Activated T-helper 17 cell treated with anti-CD3 and anti-CD28 coated beads, Interleukin-2, amount 50 U/mL, for 72 hours (primary cell): Measurements from ENCODE around the gene GLIPR1. TPM values are rescaled to one million over a fixed set of nuclear protein-coding genes. Genes with fewer than 3 reads are reported as not detected.
"Not testable (repeated sequence)": the region's sequence is repeated elsewhere in the genome, so short reads cannot be mapped to it uniquely, and the experiment has no call there.

Experiments used
- ATAC-seq: fragments of 150-1000 bp; cut with Tn5 transposase; replicated peaks from 2 replicates; pipeline ENCODE4 v1.10.0; 2021; ENCODE audit warnings: mild to moderate bottlenecking, moderate library complexity
- H3K27ac Mint-ChIP-seq: one replicate; pipeline ENCODE4 v1.8.0; 2022; ENCODE audit warnings: mixed read lengths
- H3K27me3 Mint-ChIP-seq: one replicate; pipeline ENCODE4 v1.8.0; 2022; ENCODE audit warnings: mixed read lengths
- H3K36me3 Mint-ChIP-seq: one replicate; pipeline ENCODE4 v1.8.0; 2022; ENCODE audit warnings: low read depth, mild to moderate bottlenecking, mixed read lengths
- H3K4me1 Mint-ChIP-seq: one replicate; pipeline ENCODE4 v1.8.0; 2022; ENCODE audit warnings: mixed read lengths
- H3K4me3 Mint-ChIP-seq: one replicate; pipeline ENCODE4 v1.8.0; 2022; ENCODE audit warnings: mild to moderate bottlenecking, mixed read lengths
- H3K9me3 Mint-ChIP-seq: one replicate; pipeline ENCODE4 v1.8.0; 2022; ENCODE audit warnings: mixed read lengths
- total RNA-seq, 2 donors: library from RNA; stranded (reverse); gene quantifications; one replicate each; pipeline ENCODE4 v1.2.3, GENCODE V29; 2022

Gene GLIPR1
- total RNA-seq, 2 donors from 2014 or later = 45.9 to 50.2 TPM

DNA sequence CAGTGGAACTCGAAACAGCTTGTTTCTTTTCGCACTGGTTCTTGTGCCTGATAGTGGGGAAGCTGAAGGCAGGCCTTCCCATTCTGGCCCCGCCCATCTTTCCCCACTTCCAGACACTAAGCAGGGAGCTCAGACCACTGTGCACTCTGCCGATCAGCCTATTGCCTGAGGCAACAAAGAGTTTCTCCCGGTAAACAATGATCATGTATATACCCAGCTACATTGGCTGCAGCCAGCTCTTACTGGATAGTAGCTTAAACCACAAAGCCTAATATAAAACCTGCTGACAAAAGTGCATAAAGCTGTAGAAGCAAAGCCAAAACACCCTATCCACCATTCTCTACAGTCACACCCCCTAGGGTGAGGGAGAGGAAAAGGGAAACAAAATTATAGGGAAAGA is 24.7 kb upstream of the GLIPR1 start:
- no peak for ATAC-seq
- H3K27ac Mint-ChIP-seq = no peak overlapping the region
- no peaks in the 10 kb centered on the region for H3K36me3 Mint-ChIP-seq
- peaks cover 23% of the 10 kb centered on the region for H3K4me1 Mint-ChIP-seq
- no peaks in the 10 kb centered on the region for H3K27me3 Mint-ChIP-seq
- H3K9me3 Mint-ChIP-seq = no peaks in the 10 kb centered on the region
- H3K4me3 Mint-ChIP-seq = no peak overlapping the region

DNA sequence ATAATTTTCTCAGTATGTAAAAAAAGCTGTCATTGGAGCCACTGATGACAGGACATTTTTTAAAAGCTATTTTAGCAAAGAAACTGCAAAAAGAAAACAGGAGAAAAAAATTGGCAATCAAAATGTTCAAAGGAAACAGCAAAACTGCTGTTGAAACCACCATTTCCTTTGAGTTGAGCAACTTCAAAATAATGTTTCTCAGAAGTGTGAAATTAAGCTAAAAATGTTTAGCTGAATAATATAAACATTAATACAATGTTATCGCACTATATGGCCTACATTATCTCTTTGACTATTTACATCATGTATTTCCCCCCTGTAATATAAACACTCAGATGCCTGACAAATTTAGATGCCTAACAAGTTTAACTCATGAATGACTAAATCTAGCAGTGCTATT is 23.4 kb upstream of the GLIPR1 start:
- no peak for ATAC-seq
- Mint-ChIP-seq H3K4me3 (no peak overlapping the region), H3K27me3 (no peaks in the 10 kb centered on the region), H3K36me3 (no peaks in the 10 kb centered on the region), H3K9me3 (no peaks in the 10 kb centered on the region), H3K4me1 (peaks cover 23% of the 10 kb centered on the region), H3K27ac (peak overlapping the region; percentile 58)

DNA sequence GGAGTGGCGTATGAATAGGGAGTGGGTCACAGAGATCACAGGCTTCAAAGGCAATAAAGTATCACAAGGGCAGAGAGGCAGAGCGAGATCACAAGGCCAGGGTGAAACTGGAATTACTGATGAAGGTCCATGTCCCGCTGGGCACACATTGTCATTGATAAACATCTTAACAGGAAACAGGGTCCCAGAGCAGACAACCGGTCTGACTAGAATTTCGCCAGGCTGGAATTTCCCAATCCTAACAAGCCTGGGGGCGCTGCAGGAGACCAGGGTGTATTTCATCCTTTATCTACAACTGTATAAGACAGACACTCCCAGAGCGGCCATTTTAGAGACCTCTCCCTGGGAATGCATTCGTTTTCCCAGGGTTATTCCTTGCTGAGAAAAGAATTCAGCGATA is 22.7 kb upstream of the GLIPR1 start:
- ATAC-seq, H3K9me3 Mint-ChIP-seq, H3K27me3 Mint-ChIP-seq, H3K36me3 Mint-ChIP-seq, H3K4me3 Mint-ChIP-seq: not testable (repeated sequence)
- peaks cover 23% of the 10 kb centered on the region for H3K4me1 Mint-ChIP-seq
- peak overlapping the region; percentile 58 for H3K27ac Mint-ChIP-seq

DNA sequence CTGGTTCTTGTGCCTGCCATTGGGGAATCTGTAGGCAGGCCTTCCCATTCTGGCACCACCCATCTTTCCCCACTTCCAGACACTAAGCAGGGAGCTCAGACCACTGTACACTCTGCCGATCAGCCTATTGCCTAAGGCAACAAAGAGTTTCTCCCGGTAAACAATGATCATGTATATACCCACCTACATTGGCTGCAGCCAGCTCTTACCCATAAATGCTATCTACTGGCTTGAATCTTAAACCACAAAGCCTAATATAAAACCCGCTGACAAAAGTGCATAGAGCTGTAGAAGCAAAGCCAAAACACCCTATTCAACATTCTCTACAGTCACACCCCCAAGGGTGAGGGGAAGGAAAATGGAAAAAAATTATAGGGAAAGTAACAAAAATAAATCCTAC is 20.8 kb upstream of the GLIPR1 start:
- ATAC-seq = no peak
- Mint-ChIP-seq H3K9me3 (peaks cover 3% of the 10 kb centered on the region), H3K4me1 (peaks cover 23% of the 10 kb centered on the region), H3K27me3 (no peaks in the 10 kb centered on the region), H3K4me3 (peak overlapping the region; percentile 23), H3K36me3 (no peaks in the 10 kb centered on the region), H3K27ac (no peak overlapping the region)

DNA sequence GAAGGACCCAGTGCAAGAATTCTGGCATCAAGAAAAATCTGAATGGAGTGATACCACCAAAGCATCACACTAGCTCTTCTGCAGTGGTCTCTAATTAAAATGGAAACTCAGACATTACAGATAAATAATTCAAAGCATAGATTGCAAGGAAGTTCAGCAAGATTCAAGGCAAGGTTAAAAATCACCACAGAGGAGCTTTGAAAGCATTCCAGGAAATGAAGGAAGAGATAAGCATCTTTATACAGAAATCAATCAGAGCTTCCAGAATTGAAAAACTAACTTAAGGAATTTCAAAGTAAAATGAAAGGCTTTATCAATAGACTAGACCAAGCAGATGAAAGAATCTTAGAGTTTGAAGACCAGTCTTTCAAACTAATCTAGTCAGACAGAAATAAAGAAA is 20.4 kb upstream of the GLIPR1 start:
- Mint-ChIP-seq H3K36me3 (no peaks in the 10 kb centered on the region), H3K4me3 (peak overlapping the region; percentile 23), H3K9me3 (peaks cover 3% of the 10 kb centered on the region), H3K27ac (no peak overlapping the region), H3K4me1 (peaks cover 23% of the 10 kb centered on the region), H3K27me3 (no peaks in the 10 kb centered on the region)
- ATAC-seq = no peak

DNA sequence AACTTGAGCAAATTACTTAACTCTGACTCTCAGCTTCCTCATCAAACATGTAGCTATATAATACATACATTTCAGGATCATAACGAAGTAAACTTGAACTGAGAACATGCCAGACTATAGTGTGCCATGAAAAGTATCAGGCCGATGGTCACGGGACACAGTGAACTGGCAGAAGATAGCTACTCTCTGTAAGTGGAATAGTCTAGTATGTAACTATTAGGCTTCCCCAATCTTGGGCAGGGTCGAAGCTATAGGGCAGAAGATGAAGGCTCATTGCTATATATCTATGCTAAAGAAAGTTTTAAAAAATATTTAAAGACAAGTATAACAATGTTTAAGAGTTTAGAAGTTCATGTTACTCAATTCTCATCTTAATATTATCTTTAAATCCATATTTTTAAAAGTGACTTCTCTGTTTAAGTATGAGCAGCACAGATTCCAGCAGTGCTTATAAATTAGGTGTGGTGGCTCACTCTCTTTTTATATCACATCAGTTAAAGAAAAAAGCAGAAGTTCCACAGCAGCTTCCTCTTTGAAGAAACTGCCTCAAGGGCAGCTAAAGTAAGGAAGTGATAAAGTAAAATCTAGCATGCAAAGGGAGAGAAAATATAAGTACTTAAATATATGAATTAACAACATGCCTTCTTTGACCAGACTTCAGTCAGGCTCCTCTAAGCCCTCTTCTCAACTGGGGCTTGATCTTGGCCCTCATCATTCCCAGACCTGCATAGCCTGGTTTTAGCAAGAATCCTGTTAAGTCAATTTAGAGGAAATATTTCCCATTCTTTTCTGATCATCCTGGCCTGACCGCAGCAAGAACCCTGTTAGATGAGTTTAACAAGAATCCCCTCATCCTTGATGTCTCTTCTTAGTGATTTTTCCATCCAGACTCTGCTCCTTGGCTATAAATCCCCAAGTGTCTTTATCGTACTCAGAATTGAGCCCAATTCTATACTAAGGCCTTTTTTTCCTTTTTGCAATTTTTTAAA is 8.4 kb upstream of the GLIPR1 start:
- H3K36me3 Mint-ChIP-seq = no peaks in the 10 kb centered on the region
- H3K27me3 Mint-ChIP-seq = no peaks in the 10 kb centered on the region
- H3K9me3 Mint-ChIP-seq = no peaks in the 10 kb centered on the region
- peaks cover 4% of the 10 kb centered on the region for H3K4me1 Mint-ChIP-seq
- no peak overlapping the region for H3K4me3 Mint-ChIP-seq
- ATAC-seq = no peak
- no peak overlapping the region for H3K27ac Mint-ChIP-seq

DNA sequence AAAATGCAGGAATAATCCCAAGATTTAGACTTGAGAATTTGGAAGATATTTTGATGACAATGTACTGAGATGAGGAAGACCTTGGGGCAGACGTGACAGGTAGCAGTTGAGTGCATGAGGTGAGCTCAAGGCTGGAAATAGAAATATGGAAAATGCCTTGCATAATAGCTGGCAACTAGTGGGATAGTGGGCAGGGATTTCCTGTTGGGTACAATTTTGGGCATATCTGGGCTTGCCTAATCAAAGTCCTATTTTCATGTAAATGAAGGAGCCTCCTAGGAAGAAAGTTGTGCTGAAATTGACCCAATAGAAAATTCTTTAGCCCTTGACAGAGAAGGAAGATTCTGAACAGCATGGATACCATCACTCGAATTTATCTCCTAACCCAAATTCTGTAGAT is 6.4 kb upstream of the GLIPR1 start:
- Mint-ChIP-seq H3K36me3 (no peaks in the 10 kb centered on the region), H3K27me3 (no peaks in the 10 kb centered on the region), H3K4me1 (peaks cover 8% of the 10 kb centered on the region), H3K4me3 (no peak overlapping the region), H3K9me3 (no peaks in the 10 kb centered on the region), H3K27ac (no peak overlapping the region)
- ATAC-seq = no peak

DNA sequence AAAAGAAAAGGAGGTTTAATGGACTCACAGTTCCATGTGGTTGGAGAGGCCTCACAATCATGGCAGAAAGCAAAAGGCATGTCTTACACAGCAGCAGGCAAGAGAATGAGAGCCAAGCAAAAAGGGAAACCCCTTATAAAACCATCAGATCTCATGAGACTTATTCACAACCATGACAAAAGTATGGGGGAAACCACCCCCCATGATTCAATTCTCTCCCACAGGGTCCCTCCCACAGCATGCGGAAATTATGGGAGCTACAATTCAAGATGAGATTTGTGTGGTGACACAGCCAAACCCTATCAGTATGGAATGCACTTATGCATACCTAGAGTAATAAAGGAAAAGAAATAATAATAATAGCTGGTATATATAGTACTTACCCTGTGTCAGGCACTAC is 4.5 kb upstream of the GLIPR1 start:
- H3K4me3 Mint-ChIP-seq = no peak overlapping the region
- peak; percentile 36 for ATAC-seq
- no peaks in the 10 kb centered on the region for H3K27me3 Mint-ChIP-seq
- peak overlapping the region; percentile 39 for H3K27ac Mint-ChIP-seq
- peaks cover 16% of the 10 kb centered on the region for H3K36me3 Mint-ChIP-seq
- no peaks in the 10 kb centered on the region for H3K9me3 Mint-ChIP-seq
- peaks cover 21% of the 10 kb centered on the region for H3K4me1 Mint-ChIP-seq

DNA sequence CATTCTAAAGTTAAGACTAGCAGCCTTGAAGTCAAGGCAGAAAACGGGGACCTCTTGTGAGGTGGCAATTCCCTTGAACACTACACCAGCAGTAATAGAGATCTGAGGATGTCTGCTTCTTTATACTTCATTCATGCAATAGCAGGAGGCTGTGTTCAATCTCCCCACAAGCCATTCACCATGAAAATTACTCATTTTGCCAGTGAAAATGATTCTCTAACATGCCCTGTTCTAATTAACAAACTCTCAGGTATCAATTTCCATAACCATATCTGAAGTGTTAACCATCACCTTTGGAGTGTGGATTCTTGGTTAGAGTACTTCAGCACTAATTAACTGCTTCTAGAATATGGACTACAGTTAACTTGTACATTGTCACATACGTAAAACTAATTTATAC is 3.4 kb upstream of the GLIPR1 start:
- Mint-ChIP-seq H3K9me3 (no peaks in the 10 kb centered on the region), H3K27ac (no peak overlapping the region), H3K27me3 (no peaks in the 10 kb centered on the region), H3K36me3 (peaks cover 25% of the 10 kb centered on the region), H3K4me3 (peak overlapping the region; percentile 12), H3K4me1 (peaks cover 28% of the 10 kb centered on the region)
- ATAC-seq = peak; percentile 23

DNA sequence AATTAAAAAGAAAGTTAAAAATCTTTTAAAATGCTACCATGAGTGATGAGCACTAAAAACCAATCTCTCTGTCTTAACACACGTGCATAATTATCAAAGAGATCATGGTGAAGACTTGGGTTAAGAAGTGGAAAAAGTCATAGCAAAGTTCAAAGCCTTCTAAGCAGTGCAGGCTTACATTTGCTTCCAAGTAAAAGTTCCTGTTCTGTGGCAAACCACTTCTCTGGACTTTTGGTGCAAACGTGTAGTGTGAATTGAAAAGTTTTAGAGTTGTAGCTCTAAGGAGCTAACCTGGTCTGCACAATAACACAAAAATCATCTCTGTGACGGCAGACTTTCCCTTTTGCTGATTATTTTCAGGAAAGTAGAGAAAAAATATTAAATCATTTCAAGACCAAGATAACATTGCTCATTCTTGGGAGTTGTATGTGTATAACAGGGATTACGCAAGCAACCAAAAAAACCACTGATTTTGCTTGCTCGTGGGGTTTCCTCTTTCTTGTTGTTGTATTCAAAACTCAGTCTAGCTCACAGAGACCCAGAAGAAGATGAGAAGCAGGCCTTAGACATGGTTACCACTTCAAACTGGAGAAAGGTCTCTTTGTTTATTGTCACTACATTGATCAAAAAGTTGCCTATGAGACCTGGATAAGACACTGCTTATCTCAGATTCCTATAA is 2.3 kb upstream of the GLIPR1 start:
- peak overlapping the region; percentile 99 for H3K27ac Mint-ChIP-seq
- H3K9me3 Mint-ChIP-seq = no peaks in the 10 kb centered on the region
- H3K4me3 Mint-ChIP-seq = peak overlapping the region; percentile 97
- peak; percentile 53 for ATAC-seq
- H3K4me1 Mint-ChIP-seq = peaks cover 31% of the 10 kb centered on the region
- no peaks in the 10 kb centered on the region for H3K27me3 Mint-ChIP-seq
- peaks cover 36% of the 10 kb centered on the region for H3K36me3 Mint-ChIP-seq

DNA sequence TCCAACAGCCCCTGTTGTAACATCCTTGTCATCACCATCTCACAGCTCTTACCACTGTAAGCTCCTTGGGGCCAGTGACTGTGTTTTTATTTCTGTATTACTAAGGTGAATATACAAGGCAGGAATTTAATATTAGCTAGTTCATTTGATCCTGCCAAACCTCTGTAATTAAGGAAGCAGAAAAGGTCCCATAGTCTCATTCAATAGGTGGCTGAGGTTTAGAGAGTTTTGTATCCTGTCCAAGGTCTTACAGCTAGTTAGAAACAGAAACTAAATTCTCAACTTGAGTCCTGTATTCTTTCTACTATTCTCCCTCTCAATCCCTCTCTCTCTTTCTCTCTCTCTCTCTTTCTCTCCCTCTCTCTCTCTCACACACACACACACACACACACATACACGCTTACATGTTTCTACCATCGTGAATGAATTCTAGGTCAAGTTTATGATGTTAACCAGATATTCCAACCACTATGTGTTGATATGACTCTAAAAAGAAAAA is 543 bp upstream of the GLIPR1 start:
- Mint-ChIP-seq H3K4me3 (peak overlapping the region; percentile 97), H3K4me1 (peaks cover 45% of the 10 kb centered on the region), H3K27me3 (no peaks in the 10 kb centered on the region), H3K27ac (peak overlapping the region; percentile 99), H3K36me3 (peaks cover 54% of the 10 kb centered on the region), H3K9me3 (no peaks in the 10 kb centered on the region)
- peak; percentile 37 for ATAC-seq

DNA sequence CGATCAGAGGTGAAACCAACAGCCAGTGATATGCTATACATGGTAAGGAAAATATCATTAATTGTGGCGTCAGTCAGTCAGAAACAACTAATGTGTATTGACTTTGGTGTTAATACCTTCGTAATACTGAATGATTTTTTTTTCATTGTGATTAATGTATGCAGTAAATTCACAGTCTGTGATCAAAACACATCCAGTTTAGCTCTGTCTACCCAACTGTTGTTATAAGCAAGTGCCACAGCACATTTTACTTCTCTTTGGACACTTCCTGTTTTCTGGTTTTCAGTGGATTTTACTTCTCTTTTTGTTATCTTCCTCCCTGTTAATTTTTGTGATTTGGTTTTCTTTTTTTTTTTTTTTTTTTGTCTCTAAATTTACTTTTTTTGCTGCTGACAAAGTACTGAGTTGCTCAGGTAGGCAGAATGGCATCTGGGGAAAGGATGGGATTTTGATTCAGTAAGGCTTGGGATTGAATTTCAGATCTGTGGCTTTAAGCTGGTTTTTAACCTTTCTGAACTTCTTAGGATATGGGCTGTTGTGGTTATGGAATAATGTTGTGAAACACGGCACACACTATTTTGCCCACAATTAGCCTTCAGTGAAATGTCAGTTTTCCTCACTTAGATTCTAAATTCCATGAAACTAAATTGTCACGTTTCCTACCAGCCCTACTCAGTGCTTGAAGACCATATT is 604 bp downstream of the GLIPR1 start:
- Mint-ChIP-seq H3K4me3 (peak overlapping the region; percentile 97), H3K36me3 (peaks cover 64% of the 10 kb centered on the region), H3K4me1 (peaks cover 45% of the 10 kb centered on the region), H3K9me3 (no peaks in the 10 kb centered on the region), H3K27ac (peak overlapping the region; percentile 99), H3K27me3 (no peaks in the 10 kb centered on the region)
- peak; percentile 1 for ATAC-seq

DNA sequence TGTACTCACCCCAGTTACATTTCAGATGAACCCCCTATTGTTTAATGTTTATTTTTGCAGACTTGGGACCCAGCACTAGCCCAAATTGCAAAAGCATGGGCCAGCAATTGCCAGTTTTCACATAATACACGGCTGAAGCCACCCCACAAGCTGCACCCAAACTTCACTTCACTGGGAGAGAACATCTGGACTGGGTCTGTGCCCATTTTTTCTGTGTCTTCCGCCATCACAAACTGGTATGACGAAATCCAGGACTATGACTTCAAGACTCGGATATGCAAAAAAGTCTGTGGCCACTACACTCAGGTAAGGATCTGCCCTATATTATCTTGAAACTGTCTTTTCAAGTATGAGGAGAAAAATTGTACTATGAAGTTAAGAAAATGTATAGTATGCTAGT is 1.2 kb downstream of the GLIPR1 start:
- peak overlapping the region; percentile 97 for H3K4me3 Mint-ChIP-seq
- peaks cover 69% of the 10 kb centered on the region for H3K36me3 Mint-ChIP-seq
- no peaks in the 10 kb centered on the region for H3K27me3 Mint-ChIP-seq
- ATAC-seq = no peak
- peak overlapping the region; percentile 99 for H3K27ac Mint-ChIP-seq
- H3K9me3 Mint-ChIP-seq = no peaks in the 10 kb centered on the region
- peaks cover 49% of the 10 kb centered on the region for H3K4me1 Mint-ChIP-seq

DNA sequence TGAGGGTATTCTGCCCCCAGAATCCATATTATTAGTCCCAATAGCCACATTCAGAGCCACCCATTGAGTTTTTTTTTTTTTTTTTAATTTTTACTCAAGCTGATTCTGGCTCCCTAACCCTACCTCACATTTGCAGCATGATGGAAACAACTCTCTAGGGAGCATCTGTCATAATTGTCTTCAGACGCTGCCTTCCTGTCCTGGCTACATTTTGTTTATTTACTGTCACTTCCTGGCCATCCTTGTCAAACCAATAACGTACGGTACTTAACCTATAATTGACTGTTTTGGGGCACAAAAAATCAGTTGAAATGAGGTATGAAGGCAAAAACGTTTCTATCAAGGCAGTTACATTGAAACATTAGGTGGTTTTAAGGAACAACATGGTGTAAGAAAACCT is 2.1 kb downstream of the GLIPR1 start:
- Mint-ChIP-seq H3K4me1 (peaks cover 47% of the 10 kb centered on the region), H3K27ac (peak overlapping the region; percentile 99), H3K36me3 (peaks cover 77% of the 10 kb centered on the region), H3K4me3 (peak overlapping the region; percentile 97), H3K9me3 (no peaks in the 10 kb centered on the region), H3K27me3 (no peaks in the 10 kb centered on the region)
- ATAC-seq = no peak
